GM19023 (cell line): ENCODE measurements around the gene PIM3.
"Not testable (repeated sequence)": the region's sequence is repeated elsewhere in the genome, so short reads cannot be mapped to it uniquely, and the experiment has no call there.

Source experiments
- ATAC-seq: cut with Tn5 transposase; IDR thresholded peaks from one replicate; pipeline ENCODE4 v1.9.1; 2021; ENCODE audit warnings: mild to moderate bottlenecking, moderate library complexity; ENCODE audit not compliant: unreplicated experiment

Gene PIM3

GRCh38 chr22:49981799-49982198, 21.2 kb downstream of the PIM3 start:
- not testable (repeated sequence) for ATAC-seq

- no peak for ATAC-seq
Observed at GRCh38 chr22:49983148-49984042, 22.8 kb downstream of the PIM3 start.

GRCh38 chr22:49986325-49986724, 25.8 kb downstream of the PIM3 start:
- no peak for ATAC-seq

GRCh38 chr22:49989826-49990225, 29.3 kb downstream of the PIM3 start:
- not testable (repeated sequence) for ATAC-seq

- no peak for ATAC-seq
Observed at GRCh38 chr22:49991167-49991566, 30.6 kb downstream of the PIM3 start.

- ATAC-seq, result no peak
Observed at GRCh38 chr22:49991907-49992533, 31.4 kb downstream of the PIM3 start.

GRCh38 chr22:49992921-49993648, 32.5 kb downstream of the PIM3 start:
- no peak for ATAC-seq

GRCh38 chr22:49993649-49994360, 33.2 kb downstream of the PIM3 start:
- ATAC-seq, result no peak

- no peak for ATAC-seq
Observed at GRCh38 chr22:49994361-49995040, 33.9 kb downstream of the PIM3 start.

GRCh38 chr22:49995041-49995360, 34.4 kb downstream of the PIM3 start:
- no peak for ATAC-seq

GRCh38 chr22:49995361-49996118, 35.0 kb downstream of the PIM3 start:
- no peak for ATAC-seq

- no peak for ATAC-seq
Observed at GRCh38 chr22:49996119-49996517, 35.5 kb downstream of the PIM3 start.

GRCh38 chr22:49996518-49997250, 36.1 kb downstream of the PIM3 start:
- ATAC-seq, result no peak

- no peak for ATAC-seq
Observed at GRCh38 chr22:49997251-49997599, 36.7 kb downstream of the PIM3 start.

- ATAC-seq, result no peak
Observed at GRCh38 chr22:49997932-49998717, 37.6 kb downstream of the PIM3 start.

GRCh38 chr22:49998718-49999062, 38.1 kb downstream of the PIM3 start:
- no peak for ATAC-seq

GRCh38 chr22:49999063-49999945, 38.7 kb downstream of the PIM3 start:
- no peak for ATAC-seq
